ENCODE results near the gene EMP2.
"Not testable (repeated sequence)": the region's sequence is repeated elsewhere in the genome, so short reads cannot be mapped to it uniquely, and the experiment has no call there.

EMP2 gene

DNA sequence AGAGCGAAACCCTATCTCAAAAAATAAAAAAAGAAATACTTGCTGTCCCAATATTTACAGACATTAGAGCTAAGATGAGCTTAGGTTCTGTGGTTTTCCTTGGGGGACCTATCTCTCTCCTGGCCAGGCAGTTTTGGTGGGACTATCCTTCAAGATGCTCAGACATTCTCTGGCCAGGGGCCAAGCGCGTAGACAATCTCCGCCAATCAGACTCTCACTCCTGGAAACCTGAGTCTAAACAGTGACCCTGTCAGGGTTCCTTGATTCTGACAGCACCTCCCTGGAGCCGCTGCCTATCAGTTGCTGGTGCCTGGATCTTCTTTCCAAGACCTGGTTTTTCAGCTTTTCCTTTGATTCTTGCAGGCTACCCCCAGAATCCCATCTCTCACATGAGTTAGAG lies 45.6 kb downstream of the EMP2 start:
- peaks cover 33 to 60% of the 10 kb centered on the region in 2 donors for H3K36me3 ChIP-seq (ENCODE audit: control insufficient read depth in 2 of 2, insufficient read depth in 2 of 2, low read length in 2 of 2)
- no peaks in the 10 kb centered on the region for H3K27me3 ChIP-seq (ENCODE audit: control insufficient read depth in 1 of 2, insufficient read depth in 2 of 2, low read length in 2 of 2)
- no peak overlapping the region for H3K4me3 ChIP-seq (ENCODE audit: low read length in 2 of 2)
- H3K27ac ChIP-seq (ENCODE audit: low read length), result no peak overlapping the region
- H3K9me3 ChIP-seq (ENCODE audit: control insufficient read depth in 2 of 2, low read length in 2 of 2), result no peaks in the 10 kb centered on the region
- H3K9ac ChIP-seq (ENCODE audit: low read length in 2 of 2), result no peak overlapping the region
- no peaks in the 10 kb centered on the region for H3K4me1 ChIP-seq (ENCODE audit: control insufficient read depth, insufficient read depth, low read length)

DNA sequence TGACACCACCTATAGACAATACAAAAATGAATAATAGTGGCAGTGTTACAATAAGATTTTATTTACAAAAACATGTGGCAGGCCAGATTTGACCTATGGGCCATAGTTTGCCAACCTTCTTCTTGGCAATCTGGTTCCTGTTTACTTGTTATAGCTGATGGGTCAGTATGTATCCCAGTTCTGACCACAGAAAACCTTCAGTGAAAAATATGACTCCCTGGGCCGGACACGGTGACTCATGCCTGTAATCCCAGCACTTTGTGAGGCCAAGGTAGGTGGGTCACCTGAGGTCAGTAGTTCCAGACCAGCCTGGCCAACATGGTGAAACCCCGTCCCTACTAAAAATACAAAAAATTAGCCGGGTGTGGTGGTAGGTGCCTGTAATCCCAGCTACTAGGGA lies 46.8 kb downstream of the EMP2 start:
- not testable (repeated sequence) for H3K9me3 ChIP-seq (ENCODE audit: control insufficient read depth in 2 of 2, low read length in 2 of 2); H3K4me3 ChIP-seq (ENCODE audit: low read length in 2 of 2); H3K27ac ChIP-seq (ENCODE audit: low read length); H3K4me1 ChIP-seq (ENCODE audit: control insufficient read depth, insufficient read depth, low read length); H3K27me3 ChIP-seq (ENCODE audit: control insufficient read depth in 1 of 2, insufficient read depth in 2 of 2, low read length in 2 of 2); H3K9ac ChIP-seq (ENCODE audit: low read length in 2 of 2)
- peaks cover 26 to 59% of the 10 kb centered on the region in 2 donors for H3K36me3 ChIP-seq (ENCODE audit: control insufficient read depth in 2 of 2, insufficient read depth in 2 of 2, low read length in 2 of 2)

DNA sequence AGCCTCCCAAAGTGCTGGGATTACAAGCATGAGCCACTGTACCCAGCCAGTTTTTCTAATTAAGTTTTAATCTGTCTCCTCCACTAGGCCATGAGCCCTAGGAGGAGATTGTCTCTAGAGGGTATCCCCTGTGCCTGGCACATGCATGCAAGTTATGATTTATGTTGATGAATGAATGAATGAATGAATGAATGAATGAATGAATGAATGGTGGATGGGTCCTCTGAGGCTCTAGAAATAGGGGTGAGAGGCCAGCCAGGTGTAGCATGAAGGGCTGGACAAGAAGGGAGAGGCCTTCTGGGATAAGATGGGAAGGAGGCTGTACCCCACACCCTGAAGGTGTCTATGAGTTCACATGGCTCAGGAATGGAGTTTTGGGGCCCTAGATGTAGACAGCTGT lies 48.8 kb downstream of the EMP2 start:
- no peak overlapping the region for H3K27ac ChIP-seq (ENCODE audit: low read length)
- H3K27me3 ChIP-seq (ENCODE audit: control insufficient read depth in 1 of 2, insufficient read depth in 2 of 2, low read length in 2 of 2), result no peaks in the 10 kb centered on the region
- no peaks in the 10 kb centered on the region for H3K9me3 ChIP-seq (ENCODE audit: control insufficient read depth in 2 of 2, low read length in 2 of 2)
- H3K36me3 ChIP-seq (ENCODE audit: control insufficient read depth in 2 of 2, insufficient read depth in 2 of 2, low read length in 2 of 2), result peaks cover 18 to 52% of the 10 kb centered on the region in 2 donors
- H3K9ac ChIP-seq (ENCODE audit: low read length in 2 of 2), result no peak overlapping the region
- H3K4me3 ChIP-seq (ENCODE audit: low read length in 2 of 2), result no peak overlapping the region
- H3K4me1 ChIP-seq (ENCODE audit: control insufficient read depth, insufficient read depth, low read length), result no peaks in the 10 kb centered on the region

DNA sequence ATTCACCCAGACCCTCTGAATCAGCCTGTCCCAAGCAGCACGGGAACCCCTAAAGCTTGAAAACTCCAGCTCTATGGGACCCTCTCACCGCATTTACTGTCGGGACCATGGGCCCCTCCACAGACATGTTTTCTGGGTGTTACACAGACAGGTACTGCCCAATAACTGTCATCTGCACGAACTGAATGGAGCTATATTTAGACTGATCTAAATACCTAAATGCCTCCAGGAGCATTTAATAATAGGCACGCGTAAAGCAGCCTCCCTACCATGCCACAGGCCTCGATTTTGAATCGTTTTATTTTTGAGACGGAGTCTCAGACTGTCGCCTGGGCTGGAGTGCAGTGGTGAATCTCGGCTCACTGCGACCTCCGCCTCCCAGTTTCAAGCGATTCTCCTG lies 49.7 kb downstream of the EMP2 start:
- Histone ChIP-seq H3K9me3 (ENCODE audit: control insufficient read depth in 2 of 2, low read length in 2 of 2) (no peaks in the 10 kb centered on the region), H3K27ac (ENCODE audit: low read length) (no peak overlapping the region), H3K4me1 (ENCODE audit: control insufficient read depth, insufficient read depth, low read length) (no peaks in the 10 kb centered on the region), H3K36me3 (ENCODE audit: control insufficient read depth in 2 of 2, insufficient read depth in 2 of 2, low read length in 2 of 2) (peaks cover 17 to 50% of the 10 kb centered on the region in 2 donors), H3K4me3 (ENCODE audit: low read length in 2 of 2) (no peak overlapping the region), H3K9ac (ENCODE audit: low read length in 2 of 2) (no peak overlapping the region), H3K27me3 (ENCODE audit: control insufficient read depth in 1 of 2, insufficient read depth in 2 of 2, low read length in 2 of 2) (no peaks in the 10 kb centered on the region)

DNA sequence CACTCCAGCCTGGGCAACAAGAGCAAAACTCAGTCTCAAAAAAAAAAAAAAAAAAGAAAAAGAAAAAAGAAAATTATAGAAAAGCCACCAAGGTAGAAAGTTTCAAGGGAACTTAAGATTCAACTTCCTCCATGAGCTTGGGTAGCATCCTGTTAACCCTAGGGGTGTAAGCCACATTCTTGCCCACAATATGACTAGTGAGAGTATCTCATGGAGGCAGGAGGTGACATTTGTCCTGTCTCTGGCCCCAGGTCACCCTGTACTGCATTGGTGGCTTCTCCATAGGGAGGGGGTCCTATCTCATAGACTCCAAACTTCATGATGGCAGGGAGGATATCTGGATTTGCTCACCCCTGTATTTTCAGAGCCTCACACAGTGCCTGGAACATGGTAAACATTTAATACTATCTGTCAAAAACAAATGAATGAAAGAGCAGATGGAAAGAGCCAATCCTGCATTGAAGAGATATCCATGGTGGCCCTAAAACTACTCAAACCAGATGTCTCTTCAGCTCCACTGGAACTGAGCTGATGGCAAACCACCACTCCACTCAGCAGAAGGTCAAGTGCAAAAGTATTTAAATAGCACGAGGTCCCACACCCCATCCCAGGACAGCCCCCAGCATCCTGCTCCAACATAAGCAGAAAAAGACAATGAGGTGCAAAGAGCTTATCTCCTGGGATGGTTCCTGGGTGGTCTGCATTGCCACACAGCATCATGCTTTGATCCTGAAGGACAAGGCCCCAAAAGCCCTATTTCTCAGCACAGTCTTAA lies 50.3 kb downstream of the EMP2 start:
- Histone ChIP-seq H3K9me3 (ENCODE audit: control insufficient read depth in 2 of 2, low read length in 2 of 2) (no peaks in the 10 kb centered on the region), H3K9ac (ENCODE audit: low read length in 2 of 2) (no peak overlapping the region), H3K27me3 (ENCODE audit: control insufficient read depth in 1 of 2, insufficient read depth in 2 of 2, low read length in 2 of 2) (no peaks in the 10 kb centered on the region), H3K27ac (ENCODE audit: low read length) (no peak overlapping the region), H3K4me3 (ENCODE audit: low read length in 2 of 2) (no peak overlapping the region), H3K36me3 (ENCODE audit: control insufficient read depth in 2 of 2, insufficient read depth in 2 of 2, low read length in 2 of 2) (peaks cover 17 to 50% of the 10 kb centered on the region in 2 donors), H3K4me1 (ENCODE audit: control insufficient read depth, insufficient read depth, low read length) (no peaks in the 10 kb centered on the region)

DNA sequence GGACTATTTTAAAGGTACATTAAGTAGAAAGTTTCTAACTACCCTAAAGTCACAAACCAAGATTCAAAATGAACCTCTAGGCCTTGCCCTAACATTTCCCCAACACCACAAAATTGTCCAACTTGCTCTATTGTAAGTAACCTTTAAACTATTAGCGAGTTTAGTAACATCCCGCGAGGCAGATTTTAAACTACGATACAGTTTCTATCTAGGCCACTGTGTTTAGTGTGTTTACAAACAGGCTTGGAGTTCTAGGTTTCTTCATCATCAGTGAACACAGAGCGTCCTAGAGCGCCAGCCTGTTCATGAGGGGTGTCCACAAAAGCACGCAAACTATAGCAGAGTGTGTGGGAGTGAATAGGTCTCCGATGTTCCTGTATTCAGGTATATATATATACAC lies 51.8 kb downstream of the EMP2 start:
- H3K27ac ChIP-seq (ENCODE audit: low read length), result no peak overlapping the region
- H3K9me3 ChIP-seq (ENCODE audit: control insufficient read depth in 2 of 2, low read length in 2 of 2), result no peaks in the 10 kb centered on the region
- peaks cover 17 to 44% of the 10 kb centered on the region in 2 donors for H3K36me3 ChIP-seq (ENCODE audit: control insufficient read depth in 2 of 2, insufficient read depth in 2 of 2, low read length in 2 of 2)
- no peak overlapping the region for H3K4me3 ChIP-seq (ENCODE audit: low read length in 2 of 2)
- no peaks in the 10 kb centered on the region for H3K27me3 ChIP-seq (ENCODE audit: control insufficient read depth in 1 of 2, insufficient read depth in 2 of 2, low read length in 2 of 2)
- H3K4me1 ChIP-seq (ENCODE audit: control insufficient read depth, insufficient read depth, low read length), result no peaks in the 10 kb centered on the region
- no peak overlapping the region for H3K9ac ChIP-seq (ENCODE audit: low read length in 2 of 2)

DNA sequence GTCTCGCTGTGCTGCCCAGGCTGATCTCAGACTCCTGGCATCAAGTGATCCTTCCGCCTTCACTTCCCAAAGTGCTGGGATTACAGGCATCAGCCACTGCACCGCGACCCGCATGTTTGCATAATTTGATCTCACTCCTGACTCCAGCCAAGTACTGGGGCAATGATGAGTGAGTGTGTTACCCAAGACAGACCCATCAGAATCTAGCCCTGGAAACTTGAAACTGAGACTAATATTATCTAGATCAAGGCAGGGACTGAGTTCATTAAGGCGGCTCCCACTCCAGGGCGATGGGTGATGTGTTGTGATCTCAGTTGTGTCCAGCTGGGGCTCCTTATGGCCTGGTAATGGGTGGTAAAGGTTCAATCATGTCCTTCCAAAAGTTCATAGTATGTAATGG lies 53.4 kb downstream of the EMP2 start:
- no peak overlapping the region for H3K9ac ChIP-seq (ENCODE audit: low read length in 2 of 2)
- peaks cover 14 to 36% of the 10 kb centered on the region in 2 donors for H3K36me3 ChIP-seq (ENCODE audit: control insufficient read depth in 2 of 2, insufficient read depth in 2 of 2, low read length in 2 of 2)
- H3K27me3 ChIP-seq (ENCODE audit: control insufficient read depth in 1 of 2, insufficient read depth in 2 of 2, low read length in 2 of 2), result no peaks in the 10 kb centered on the region
- H3K27ac ChIP-seq (ENCODE audit: low read length), result no peak overlapping the region
- H3K4me1 ChIP-seq (ENCODE audit: control insufficient read depth, insufficient read depth, low read length), result no peaks in the 10 kb centered on the region
- no peaks in the 10 kb centered on the region for H3K9me3 ChIP-seq (ENCODE audit: control insufficient read depth in 2 of 2, low read length in 2 of 2)
- H3K4me3 ChIP-seq (ENCODE audit: low read length in 2 of 2), result no peak overlapping the region

DNA sequence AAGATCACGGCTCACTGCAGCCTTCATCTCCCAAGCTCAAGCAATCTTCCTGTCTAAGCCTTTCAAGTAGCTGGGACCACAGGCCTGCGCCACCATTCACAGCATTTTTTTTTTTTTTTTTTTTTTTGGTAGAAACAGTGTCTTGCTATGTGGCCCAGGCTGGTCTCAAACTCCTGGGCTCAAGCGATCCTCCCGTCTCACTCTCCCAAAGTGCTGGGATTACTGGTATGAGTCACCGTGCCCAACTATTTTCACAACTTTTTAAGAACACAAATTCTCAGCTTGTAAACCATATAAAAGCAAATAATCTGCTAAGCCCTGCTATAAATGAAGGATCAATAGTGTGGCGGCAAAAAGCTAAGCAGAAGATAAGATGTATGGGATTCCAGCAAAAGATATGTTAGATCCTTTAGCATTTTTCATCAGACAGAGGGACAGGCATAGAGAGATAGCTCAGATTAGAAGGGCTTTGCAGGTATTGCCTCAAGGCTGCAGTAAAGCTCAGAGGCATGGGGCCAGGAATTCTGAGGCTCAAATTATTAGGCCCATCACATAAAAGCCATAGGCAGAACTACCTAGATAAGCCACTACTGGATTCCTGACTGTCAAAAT lies 55.1 kb downstream of the EMP2 start:
- Histone ChIP-seq H3K36me3 (ENCODE audit: control insufficient read depth in 2 of 2, insufficient read depth in 2 of 2, low read length in 2 of 2) (peaks cover 9 to 26% of the 10 kb centered on the region in 2 donors), H3K9ac (ENCODE audit: low read length in 2 of 2) (no peak overlapping the region)

DNA sequence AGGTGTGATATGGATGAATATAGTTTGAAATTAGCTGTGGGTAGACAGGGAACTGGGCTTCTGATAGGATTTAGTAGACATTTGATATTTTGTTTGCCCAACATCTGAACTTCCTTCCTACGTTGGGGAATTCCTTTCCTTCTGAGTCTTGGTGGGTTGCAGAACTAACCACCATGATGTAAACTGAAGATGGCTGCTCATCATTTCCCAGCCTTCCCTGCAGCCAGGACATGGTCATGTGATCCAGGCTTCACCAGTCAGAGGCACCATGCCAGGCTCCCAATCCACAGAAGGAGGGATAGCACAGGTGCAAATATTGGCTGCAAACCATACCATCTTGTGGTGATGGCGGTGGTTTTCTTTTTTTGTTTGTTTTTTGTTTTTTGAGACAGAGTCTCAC lies 57.4 kb downstream of the EMP2 start:
- Histone ChIP-seq H3K27me3 (ENCODE audit: control insufficient read depth in 1 of 2, insufficient read depth in 2 of 2, low read length in 2 of 2) (no peaks in the 10 kb centered on the region), H3K36me3 (ENCODE audit: control insufficient read depth in 2 of 2, insufficient read depth in 2 of 2, low read length in 2 of 2) (peaks cover 6 to 16% of the 10 kb centered on the region in 2 donors), H3K27ac (ENCODE audit: low read length) (no peak overlapping the region), H3K4me1 (ENCODE audit: control insufficient read depth, insufficient read depth, low read length) (no peaks in the 10 kb centered on the region), H3K4me3 (ENCODE audit: low read length in 2 of 2) (no peak overlapping the region), H3K9ac (ENCODE audit: low read length in 2 of 2) (no peak overlapping the region), H3K9me3 (ENCODE audit: control insufficient read depth in 2 of 2, low read length in 2 of 2) (no peaks in the 10 kb centered on the region)

More for the DNA sequence above, 55.1 kb downstream of the EMP2 start:
- H3K4me1 ChIP-seq (ENCODE audit: control insufficient read depth, insufficient read depth, low read length), result no peaks in the 10 kb centered on the region
- H3K27me3 ChIP-seq (ENCODE audit: control insufficient read depth in 1 of 2, insufficient read depth in 2 of 2, low read length in 2 of 2), result no peaks in the 10 kb centered on the region
- H3K27ac ChIP-seq (ENCODE audit: low read length), result no peak overlapping the region
- H3K9me3 ChIP-seq (ENCODE audit: control insufficient read depth in 2 of 2, low read length in 2 of 2), result no peaks in the 10 kb centered on the region
- no peak overlapping the region for H3K4me3 ChIP-seq (ENCODE audit: low read length in 2 of 2)

DNA sequence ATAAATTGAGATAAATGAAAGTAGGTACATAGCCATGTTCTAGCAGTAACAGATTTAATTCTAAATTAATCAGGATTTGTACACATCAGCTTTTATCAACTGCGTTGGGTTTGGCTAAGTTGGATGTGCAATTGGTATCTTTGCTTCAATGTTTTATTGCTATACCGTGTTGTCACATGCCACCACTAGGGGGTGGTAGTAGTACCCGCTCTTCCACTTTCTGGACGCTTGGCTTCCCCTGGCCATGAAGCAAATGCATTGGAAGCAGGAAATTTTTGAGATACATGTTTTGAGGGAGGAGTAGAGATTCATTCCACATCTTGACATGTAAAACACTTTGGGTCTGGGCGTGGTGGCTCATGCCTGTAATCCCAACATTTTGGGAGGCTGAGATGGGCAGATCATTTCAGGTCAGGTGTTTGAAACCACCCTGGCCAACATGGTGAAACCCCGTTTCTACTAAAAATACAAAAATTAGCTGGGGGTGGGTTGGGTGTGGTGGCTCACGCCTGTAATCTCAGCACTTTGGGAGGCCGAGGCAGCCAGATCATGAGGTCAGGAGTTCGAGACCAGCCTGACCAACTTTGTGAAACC lies 58.6 kb downstream of the EMP2 start:
- Histone ChIP-seq H3K9me3 (ENCODE audit: control insufficient read depth in 2 of 2, low read length in 2 of 2) (no peaks in the 10 kb centered on the region), H3K4me1 (ENCODE audit: control insufficient read depth, insufficient read depth, low read length) (no peaks in the 10 kb centered on the region), H3K4me3 (ENCODE audit: low read length in 2 of 2) (no peak overlapping the region), H3K36me3 (ENCODE audit: control insufficient read depth in 2 of 2, insufficient read depth in 2 of 2, low read length in 2 of 2) (peaks cover 1 to 8% of the 10 kb centered on the region in 2 donors), H3K27ac (ENCODE audit: low read length) (no peak overlapping the region), H3K27me3 (ENCODE audit: control insufficient read depth in 1 of 2, insufficient read depth in 2 of 2, low read length in 2 of 2) (no peaks in the 10 kb centered on the region), H3K9ac (ENCODE audit: low read length in 2 of 2) (no peak overlapping the region)
